T-helper 2 cell treated with Interferon-gamma antibody and Interleukin-4, amounts not matched to agents 100 ng/mL and 5 ng/mL, for 36 hours (primary cell): Measurements from ENCODE around the gene ITLN1. TPM values are rescaled to one million over a fixed set of nuclear protein-coding genes. Genes with fewer than 3 reads are reported as not detected.

ENCODE experiments used
- intact Hi-C: fragments of 100-400 bp; cut with micrococcal nuclease; formaldehyde crosslinking; loops from one replicate; pipeline ENCODE4 v1.15.1; 2023
- total RNA-seq: library from RNA; stranded (reverse); gene quantifications from 2 replicates; pipeline ENCODE4 v1.2.3, GENCODE V29; 2022

ITLN1 gene
- total RNA-seq, 1 donor from 2014 or later, result not detected

DNA sequence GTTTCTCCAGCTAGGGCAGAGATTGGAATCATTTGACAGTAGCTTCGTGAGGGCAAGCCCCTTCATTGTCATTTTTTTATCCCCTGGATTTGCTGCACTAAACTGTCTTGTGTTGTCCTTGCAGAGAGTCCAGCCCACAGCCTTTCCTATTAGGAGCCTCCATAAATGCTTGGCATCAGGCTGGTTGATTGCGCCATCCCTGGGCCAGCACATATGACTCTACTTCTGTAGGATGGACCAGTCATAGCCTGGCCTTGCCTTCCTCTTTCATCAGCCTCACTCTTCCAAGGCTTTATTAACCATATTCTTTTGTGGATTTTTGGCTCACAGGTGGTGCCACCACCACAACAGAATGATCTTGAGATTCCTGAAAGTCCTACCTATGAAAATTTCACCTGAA, 57.6 kb downstream of the ITLN1 start:
- intact Hi-C loops, result no loop called here

DNA sequence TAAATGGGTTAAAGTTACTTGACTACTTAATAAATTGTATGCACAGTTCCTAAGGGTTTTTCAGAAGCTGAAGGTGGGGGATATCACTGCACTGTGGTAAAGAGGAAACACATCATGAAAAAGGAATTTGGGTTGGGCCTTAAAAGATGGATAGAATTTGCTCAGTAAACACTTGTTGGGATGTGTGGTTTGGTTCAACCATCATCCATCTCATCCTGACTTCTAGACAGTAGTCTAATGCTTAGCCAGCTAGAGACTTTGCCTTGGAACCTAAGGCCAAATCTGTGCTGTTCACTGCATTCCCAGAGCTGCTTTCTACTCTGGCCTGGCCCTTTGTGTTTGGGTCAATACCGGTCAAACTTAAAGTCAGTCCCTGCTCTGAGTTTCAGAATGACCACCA, 58.4 kb downstream of the ITLN1 start:
- intact Hi-C loops, result no loop called here

Other genes starting within 250 kb of the ITLN1 start
- gene SLAMF1, start 238.1 kb downstream of the ITLN1 start, total RNA-seq, result 58.9 and 63.6 TPM in 2 replicates
- gene CD48, start 173.4 kb downstream of the ITLN1 start, total RNA-seq, result 204 and 216 TPM in 2 replicates
- gene SLAMF7, start 145.9 kb downstream of the ITLN1 start, total RNA-seq, result 6.8 and 8.0 TPM in 2 replicates
- 8.5 and 9.2 TPM in 2 replicates for gene LY9, start 89.0 kb downstream of the ITLN1 start, total RNA-seq
- 0.70 and 0.84 TPM in 2 replicates for gene CD244, start 22.3 kb downstream of the ITLN1 start, total RNA-seq
- gene ITLN2, start 69.6 kb upstream of the ITLN1 start, total RNA-seq, result not detected in 2 replicates
- 11.1 and 16.8 TPM in 2 replicates for gene F11R, start 136.0 kb upstream of the ITLN1 start, total RNA-seq
- 44.5 and 52.1 TPM in 2 replicates for gene TSTD1, start 153.8 kb upstream of the ITLN1 start, total RNA-seq
- 75.8 and 78.5 TPM in 2 replicates for gene USF1, start 160.8 kb upstream of the ITLN1 start, total RNA-seq
- gene ARHGAP30, start 184.7 kb upstream of the ITLN1 start, total RNA-seq, result 266 and 271 TPM in 2 replicates
- gene NECTIN4, start 204.4 kb upstream of the ITLN1 start, total RNA-seq, result 0.05 and 0.18 TPM in 2 replicates
- gene KLHDC9, start 213.2 kb upstream of the ITLN1 start, total RNA-seq, result 0.20 TPM in 1 of 2 replicates, not detected in the other
- 65.1 and 73.9 TPM in 2 replicates for gene PFDN2, start 232.9 kb upstream of the ITLN1 start, total RNA-seq
- gene NIT1, start 232.9 kb upstream of the ITLN1 start, total RNA-seq, result 34.8 and 35.8 TPM in 2 replicates
- gene DEDD, start 247.5 kb upstream of the ITLN1 start, total RNA-seq, result 33.8 and 35.2 TPM in 2 replicates